Stimulated activated naive CD4-positive, alpha-beta T cell (primary cell): ENCODE results near the gene GUK1.
A peak's percentile ranks its signal among the peaks of the same experiment; 100 is the strongest.

Source experiments
- DNase-seq, 6 experiments: peaks; one replicate each; lab custom pipeline; 2025; lab: John Stamatoyannopoulos, UW

GUK1 gene

GRCh38 chr1:228163007-228163753 is 23.1 kb downstream of the GUK1 start:
- no peak for DNase-seq

GRCh38 chr1:228163776-228164519 is 23.9 kb downstream of the GUK1 start:
- DNase-seq: no peak

DNA sequence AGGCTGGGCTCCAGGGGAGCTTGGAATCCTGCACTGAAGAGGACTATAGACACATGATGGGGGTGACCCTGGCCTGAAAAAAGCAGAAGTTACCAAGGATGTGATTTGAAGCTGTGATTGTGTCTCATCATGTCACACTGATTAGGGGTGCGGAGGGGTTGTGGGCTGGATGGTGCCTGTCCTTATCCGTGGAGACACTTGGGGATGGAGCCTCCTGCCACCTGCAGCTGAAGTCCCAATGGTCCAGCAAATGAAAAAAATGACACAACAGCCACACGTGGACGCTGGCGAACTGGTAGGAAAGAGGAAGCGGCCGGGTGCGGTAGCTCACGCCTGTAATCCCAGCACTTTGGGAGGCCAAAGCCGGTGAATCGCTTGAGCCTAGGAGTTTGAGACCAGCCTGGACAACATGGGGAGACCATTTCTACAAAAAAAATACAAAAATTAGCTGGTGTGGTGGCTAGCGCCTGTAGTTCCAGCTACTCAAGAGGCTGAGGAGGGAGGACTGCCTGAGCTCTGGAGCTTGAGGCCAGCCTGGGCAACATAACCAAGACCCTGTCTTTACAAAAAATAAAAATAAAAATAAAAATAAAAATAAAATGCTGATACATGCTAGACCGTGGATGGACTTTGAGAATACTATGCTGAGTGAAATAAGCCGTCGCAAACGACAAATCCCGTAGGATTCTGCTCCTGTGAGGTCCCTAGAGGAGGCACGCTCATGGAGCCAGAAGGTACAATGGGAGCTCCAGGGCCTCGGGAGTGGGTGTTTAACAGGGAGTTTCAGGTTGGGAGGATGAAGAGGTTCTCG is 24.7 kb downstream of the GUK1 start:
- no peak for DNase-seq

- peak; percentile 99 to 100 (median 100) for DNase-seq
Measured at GRCh38 chr1:228165372-228166169, 25.5 kb downstream of the GUK1 start, which contains the start of gene IBA57. IBA57 (plus strand) TSS chr1:228165804; CDS start chr1:228165817, 13 bp downstream.

- DNase-seq: peak in 5 of 6 experiments; percentile 42 to 82 (median 64)
Measured at GRCh38 chr1:228166170-228166936, 26.3 kb downstream of the GUK1 start.

DNA sequence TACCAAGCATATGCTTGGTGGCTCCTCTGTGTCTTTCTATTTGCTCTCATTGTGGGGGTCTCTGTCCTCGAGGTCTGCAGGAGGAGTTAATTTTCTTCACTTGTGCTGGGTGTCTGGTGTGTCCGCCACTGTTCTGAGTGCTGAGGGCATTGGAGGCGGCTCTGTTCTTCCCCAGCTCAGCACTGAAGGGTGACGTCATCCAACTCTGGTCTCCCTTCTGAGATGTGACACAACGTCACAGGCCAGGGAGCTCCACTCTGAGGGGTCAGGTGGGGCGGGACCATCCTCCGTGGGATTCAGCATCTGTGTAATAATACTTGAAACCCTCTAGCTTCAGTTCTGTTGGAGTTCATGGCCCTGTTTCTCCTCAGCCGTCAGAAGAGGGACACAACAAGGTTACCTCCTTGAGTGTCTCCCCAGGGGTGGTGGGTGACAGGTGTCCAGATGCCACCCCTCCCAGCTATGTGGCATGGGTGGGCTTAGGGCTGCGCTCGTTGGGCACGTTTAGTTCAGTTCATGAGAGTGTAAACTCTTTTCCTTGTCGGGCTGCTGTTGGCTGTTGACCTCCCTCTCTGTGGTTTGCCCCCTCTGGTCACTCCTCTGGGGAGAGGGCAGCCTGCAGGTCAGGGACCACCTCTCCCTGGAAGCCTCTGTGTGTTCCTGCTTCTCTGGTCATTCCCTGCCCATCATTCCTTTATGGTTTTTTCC is 28.6 kb downstream of the GUK1 start:
- DNase-seq: no peak

- DNase-seq: no peak
Measured at GRCh38 chr1:228169345-228169744, 29.3 kb downstream of the GUK1 start.

GRCh38 chr1:228170666-228171065 is 30.6 kb downstream of the GUK1 start:
- DNase-seq: no peak

GRCh38 chr1:228171221-228171891 is 31.3 kb downstream of the GUK1 start:
- DNase-seq: no peak

GRCh38 chr1:228172591-228173527 is 32.8 kb downstream of the GUK1 start:
- no peak for DNase-seq

DNA sequence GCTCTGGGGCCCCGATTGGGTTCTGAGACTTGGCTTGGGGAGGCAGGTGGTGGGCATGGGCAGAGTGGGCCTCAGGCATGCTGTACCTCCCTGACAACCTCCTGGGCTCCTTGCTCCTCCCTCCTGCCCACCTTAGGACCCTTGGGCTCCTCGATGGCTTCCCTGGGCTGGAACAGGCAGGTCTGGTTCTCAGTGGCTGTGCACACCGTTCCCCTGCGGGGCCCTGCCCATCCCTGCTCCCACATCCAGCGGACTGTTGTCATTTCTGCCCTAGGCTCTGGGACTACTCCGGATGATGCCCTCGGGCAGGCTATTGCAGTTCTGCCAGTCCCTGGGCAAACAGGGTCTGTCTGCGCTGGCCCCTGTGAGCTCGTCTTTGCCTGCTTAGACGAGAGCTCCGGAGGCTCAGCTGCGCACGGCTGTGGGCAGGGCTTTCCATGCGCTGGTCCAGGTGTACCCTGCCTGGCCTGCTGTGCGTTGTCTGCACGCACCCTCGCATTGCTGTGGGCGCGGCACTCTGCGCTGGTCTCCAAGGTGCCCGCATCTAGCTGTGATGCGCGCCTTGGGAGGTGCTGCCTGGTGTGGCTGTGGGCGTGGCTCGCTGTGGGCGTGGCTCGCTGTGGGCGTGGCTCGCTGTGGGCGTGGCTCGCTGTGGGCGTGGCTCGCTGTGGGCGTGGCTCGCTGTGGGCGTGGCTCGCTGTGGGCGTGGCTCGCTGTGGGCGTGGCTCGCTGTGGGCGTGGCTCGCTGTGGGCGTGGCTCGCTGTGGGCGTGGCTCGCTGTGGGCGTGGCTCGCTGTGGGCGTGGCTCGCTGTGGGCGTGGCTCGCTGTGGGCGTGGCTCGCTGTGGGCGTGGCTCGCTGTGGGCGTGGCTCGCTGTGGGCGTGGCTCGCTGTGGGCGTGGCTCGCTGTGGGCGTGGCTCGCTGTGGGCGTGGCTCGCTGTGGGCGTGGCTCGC is 33.7 kb downstream of the GUK1 start:
- DNase-seq: peak in 5 of 6 experiments; percentile 7 to 49 (median 40)

DNA sequence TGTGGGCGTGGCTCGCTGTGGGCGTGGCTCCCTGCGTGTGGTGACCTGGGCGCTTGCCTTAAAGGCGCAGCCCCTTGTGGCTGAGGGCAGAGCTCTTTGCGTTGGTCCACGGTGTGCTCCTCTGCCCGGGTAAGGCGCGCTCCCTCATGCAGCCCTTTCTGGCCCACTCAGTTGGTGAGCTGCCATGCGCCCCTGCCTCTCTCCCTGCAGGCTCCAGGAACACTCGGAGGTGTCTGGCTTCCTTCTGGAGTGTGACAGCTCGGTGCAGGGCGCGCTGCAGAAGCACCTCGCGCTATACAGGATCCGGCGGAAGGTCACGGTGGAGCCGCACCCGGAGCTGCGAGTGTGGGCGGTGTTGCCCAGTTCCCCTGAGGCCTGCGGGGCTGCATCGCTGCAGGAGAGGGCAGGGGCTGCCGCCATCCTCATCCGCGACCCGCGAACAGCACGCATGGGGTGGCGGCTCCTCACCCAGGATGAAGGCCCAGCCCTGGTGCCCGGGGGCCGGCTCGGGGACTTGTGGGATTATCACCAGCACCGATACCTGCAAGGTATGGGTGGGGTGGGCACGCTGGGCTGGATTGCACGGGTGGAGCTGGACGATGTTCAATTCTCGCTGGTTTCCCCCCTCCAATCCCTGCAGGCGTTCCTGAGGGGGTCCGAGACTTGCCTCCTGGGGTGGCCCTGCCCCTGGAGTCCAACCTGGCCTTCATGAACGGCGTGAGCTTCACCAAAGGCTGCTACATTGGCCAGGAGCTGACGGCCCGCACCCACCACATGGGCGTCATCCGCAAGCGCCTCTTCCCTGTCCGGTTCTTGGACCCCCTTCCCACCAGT is 34.6 kb downstream of the GUK1 start:
- DNase-seq: peak in 3 of 6 experiments; percentile 34 to 42 (median 41)

DNA sequence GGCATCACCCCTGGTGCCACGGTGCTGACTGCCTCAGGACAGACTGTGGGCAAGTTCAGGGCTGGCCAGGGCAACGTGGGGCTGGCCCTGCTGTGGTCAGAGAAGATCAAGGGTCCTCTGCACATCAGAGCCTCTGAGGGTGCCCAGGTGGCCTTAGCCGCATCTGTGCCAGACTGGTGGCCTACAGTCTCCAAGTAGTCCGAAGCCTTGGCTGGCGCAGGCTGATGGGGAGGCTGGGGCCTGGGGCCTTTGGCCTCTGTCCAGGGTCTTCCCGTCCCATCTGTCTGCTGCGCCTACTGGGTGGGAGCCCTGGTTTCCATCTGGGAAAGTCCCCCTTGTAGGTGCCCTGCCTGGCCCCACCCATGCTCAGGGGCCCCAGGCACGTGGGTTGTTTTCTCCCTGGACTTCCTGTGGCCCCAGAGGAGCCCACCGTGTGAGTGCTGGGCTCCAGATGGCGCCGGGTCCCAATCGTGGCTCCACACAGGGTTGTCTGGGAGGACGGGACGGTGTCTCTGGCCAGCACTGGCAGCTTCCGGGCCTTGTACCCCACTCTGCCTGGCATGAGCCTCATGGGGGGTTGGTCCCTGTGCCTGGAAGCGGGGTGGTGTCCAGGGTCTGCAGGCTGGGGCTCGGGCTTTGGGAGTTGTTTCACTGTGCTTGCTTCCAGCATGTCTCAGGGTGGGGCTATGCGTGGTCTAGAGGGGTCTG is 35.4 kb downstream of the GUK1 start:
- DNase-seq: no peak

GRCh38 chr1:228176024-228176395 is 35.9 kb downstream of the GUK1 start:
- no peak for DNase-seq

- no peak for DNase-seq
Measured at GRCh38 chr1:228176461-228177182, 36.5 kb downstream of the GUK1 start.
